Peyer's patch (tissue), 4 donors: ENCODE results near the gene COQ8A. TPM values are rescaled to one million over a fixed set of nuclear protein-coding genes. Genes with fewer than 3 reads are reported as not detected.

Experiments
- DNase-seq, 3 donors: peaks; one replicate each; pipeline ENCODE4 v3.0.0-alpha.2; 2017 to 2019
- H3K27ac ChIP-seq, 4 donors: fragments of 200-600 bp; sonication (generic); one replicate each; pipeline ENCODE4 v1.5.1; 2016 to 2019
- H3K27me3 ChIP-seq, 2 donors: fragments of 200-600 bp; sonication (generic); one replicate each; pipeline ENCODE4 v1.5.1; 2019
- H3K36me3 ChIP-seq, 3 donors: fragments of 200-600 bp; sonication (generic); one replicate each; pipeline ENCODE4 v1.5.1; 2016 to 2019
- H3K4me1 ChIP-seq, 4 donors: fragments of 200-600 bp; sonication (generic); one replicate each; pipeline ENCODE4 v1.5.1; 2016 to 2019
- H3K4me3 ChIP-seq, 4 donors: fragments of 200-600 bp; sonication (generic); 1 replicate in 3 of 4; 2 replicates in 1 of 4; pipeline ENCODE4 v1.5.1; 2016 to 2019; ENCODE audit warnings: mild to moderate bottlenecking in 1 of 4
- H3K9me3 ChIP-seq, 4 donors: fragments of 200-600 bp; sonication (generic); one replicate each; pipeline ENCODE4 v1.5.1; 2016 to 2019; ENCODE audit warnings: mild to moderate bottlenecking in 1 of 4
- POLR2A ChIP-seq, 2 donors: fragments of 450-650 bp; IDR thresholded peaks; one replicate each; pipeline ENCODE4 v1.5.1; 2017; ENCODE audit warnings: antibody characterized with exemption in 2 of 2, mild to moderate bottlenecking in 2 of 2, moderate library complexity in 2 of 2
- total RNA-seq, 4 donors: library from RNA; depleted of rRNA; stranded (reverse); fragments of >200 nt; gene quantifications; one replicate each; pipeline ENCODE4 v1.1.0, GENCODE V29; 2016
- TF ChIP-seq, protein P1 (sequence below), 6 experiments: fragments of 450-650 bp in 4 of 6; fragments of 200-600 bp in 2 of 6; sonication (generic) in 1 of 6; IDR thresholded peaks; one replicate each; pipeline ENCODE4 v1.5.1; 2017 to 2019; ENCODE audit warnings: antibody characterized with exemption in 6 of 6, mild to moderate bottlenecking in 3 of 6, moderate library complexity in 1 of 6

Gene COQ8A
- total RNA-seq, 4 donors from 2014 or later: 25.2 to 108 (median 48.3) TPM

DNA sequence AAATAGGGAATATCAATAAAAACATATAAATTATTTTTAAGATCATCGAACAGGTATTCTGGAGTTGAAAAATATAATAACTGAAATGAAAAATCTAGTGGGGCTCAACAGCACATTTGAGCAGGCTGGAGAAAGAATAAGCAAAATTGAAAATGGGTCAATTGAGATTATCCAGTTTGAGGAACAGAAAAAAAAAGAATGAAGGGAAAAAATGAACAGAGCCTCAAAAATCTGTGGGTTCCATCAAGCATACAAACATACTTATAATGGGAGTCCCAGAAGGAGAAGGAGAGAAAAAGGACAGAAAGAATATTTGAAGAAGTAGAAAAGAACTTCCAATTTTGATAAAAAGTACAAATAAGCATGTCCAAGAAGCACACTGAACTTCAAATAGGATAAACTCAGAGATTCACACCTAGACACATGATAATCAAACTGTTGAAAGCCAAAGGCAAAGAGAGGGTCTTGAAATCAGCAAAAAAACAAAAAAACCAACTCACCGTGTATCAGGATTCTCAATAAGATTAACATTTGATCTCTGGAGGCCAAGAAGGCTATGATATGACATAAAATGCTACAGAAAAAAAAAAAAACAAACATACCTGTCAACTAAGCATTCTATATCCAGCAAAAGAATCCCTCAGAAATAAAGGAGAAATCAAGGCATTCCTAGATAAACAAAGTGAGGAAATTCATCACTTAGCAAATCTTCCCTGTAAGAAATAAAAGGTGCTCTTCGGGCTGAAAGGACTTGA is 5.4 kb upstream of the COQ8A start:
- H3K27me3 ChIP-seq: no peaks in the 10 kb centered on the region
- no peak for DNase-seq
- H3K36me3 ChIP-seq: no peaks in the 10 kb centered on the region
- peaks cover 0 to 15% (median 0%) of the 10 kb centered on the region in 4 donors for H3K9me3 ChIP-seq
- TF ChIP-seq, protein P1, sequence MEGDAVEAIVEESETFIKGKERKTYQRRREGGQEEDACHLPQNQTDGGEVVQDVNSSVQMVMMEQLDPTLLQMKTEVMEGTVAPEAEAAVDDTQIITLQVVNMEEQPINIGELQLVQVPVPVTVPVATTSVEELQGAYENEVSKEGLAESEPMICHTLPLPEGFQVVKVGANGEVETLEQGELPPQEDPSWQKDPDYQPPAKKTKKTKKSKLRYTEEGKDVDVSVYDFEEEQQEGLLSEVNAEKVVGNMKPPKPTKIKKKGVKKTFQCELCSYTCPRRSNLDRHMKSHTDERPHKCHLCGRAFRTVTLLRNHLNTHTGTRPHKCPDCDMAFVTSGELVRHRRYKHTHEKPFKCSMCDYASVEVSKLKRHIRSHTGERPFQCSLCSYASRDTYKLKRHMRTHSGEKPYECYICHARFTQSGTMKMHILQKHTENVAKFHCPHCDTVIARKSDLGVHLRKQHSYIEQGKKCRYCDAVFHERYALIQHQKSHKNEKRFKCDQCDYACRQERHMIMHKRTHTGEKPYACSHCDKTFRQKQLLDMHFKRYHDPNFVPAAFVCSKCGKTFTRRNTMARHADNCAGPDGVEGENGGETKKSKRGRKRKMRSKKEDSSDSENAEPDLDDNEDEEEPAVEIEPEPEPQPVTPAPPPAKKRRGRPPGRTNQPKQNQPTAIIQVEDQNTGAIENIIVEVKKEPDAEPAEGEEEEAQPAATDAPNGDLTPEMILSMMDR (IDR thresholded peaks at IDR 0.05): no peak
- TF ChIP-seq POLR2A (IDR thresholded peaks at IDR 0.05): no peak
- no peak overlapping the region for H3K27ac ChIP-seq
- no peak overlapping the region for H3K4me3 ChIP-seq
- peaks cover 0 to 9% (median 2%) of the 10 kb centered on the region in 4 donors for H3K4me1 ChIP-seq

DNA sequence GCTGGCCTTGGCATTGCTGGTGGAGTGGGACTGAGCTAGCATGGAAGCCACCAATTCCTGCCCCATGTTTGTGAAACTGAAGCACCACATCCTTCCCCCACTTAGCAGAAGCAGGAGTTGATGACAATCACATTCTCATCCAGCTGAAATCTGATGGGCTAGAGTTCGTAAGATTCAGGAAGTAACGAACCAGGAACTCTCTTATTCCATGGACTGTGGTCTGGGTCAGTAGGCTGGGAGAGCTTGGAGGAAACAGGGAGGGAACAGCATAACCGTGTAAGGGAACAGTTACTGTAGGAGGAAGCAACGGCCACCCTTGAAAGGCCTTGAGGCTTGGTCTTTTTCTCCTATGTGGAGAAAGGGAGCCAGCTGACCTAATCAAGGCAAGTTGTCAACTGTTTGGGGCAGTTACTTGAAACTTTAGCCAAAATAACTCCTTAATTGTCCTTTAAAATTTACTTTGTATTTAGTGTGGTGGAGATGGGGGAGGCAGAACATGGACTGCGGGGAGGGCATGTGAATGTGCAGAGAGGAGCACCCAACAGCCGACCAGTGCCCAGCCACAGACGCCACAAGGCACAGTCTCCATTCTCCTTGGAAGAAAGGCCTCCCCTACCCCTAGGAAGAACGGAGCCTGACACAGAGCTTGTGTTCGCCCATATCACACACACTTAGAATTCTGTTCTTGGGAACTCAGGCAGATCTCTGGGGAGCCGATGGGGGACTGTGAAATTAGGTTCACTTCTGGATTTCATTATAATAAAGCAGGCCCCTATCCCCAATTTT is 2.0 kb upstream of the COQ8A start:
- H3K36me3 ChIP-seq: no peaks in the 10 kb centered on the region
- peaks cover 0 to 15% (median 0%) of the 10 kb centered on the region in 4 donors for H3K9me3 ChIP-seq
- H3K27me3 ChIP-seq: no peaks in the 10 kb centered on the region
- TF ChIP-seq, protein P1 (IDR thresholded peaks at IDR 0.05): no peak
- TF ChIP-seq POLR2A (IDR thresholded peaks at IDR 0.05): no peak
- H3K4me1 ChIP-seq: peaks cover 0 to 36% (median 3%) of the 10 kb centered on the region in 4 donors
- peak overlapping the region in 3 of 4 donors; percentile 85 to 99 (median 94) for H3K27ac ChIP-seq
- H3K4me3 ChIP-seq: no peak overlapping the region
- no peak for DNase-seq

DNA sequence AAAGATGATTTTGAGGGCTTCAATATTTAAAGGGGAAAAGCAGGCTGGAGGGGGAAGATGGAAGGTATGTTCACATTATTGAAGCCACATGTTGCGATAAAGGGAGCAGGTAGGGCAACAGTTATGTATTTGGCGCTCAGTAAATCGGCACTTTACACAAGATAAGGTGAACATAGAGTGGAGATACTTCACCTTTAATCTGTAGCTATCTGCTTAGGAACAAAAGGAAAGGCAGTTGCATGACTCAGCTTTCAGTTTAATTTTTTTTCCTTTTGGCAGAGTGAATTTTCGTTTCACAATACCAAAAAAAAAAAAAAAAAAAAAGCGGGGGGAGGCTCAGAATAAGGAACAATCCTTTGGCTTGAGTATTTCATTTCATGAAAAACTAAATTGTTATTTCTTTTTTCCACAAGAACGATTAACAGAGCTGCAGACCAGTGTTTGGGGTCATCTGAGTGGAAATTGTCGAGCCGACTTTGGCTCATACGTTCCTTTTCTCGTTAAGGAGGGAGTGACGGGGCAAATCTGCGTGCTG is 1.1 kb upstream of the COQ8A start:
- Histone ChIP-seq H3K9me3 (peaks cover 0 to 15% (median 0%) of the 10 kb centered on the region in 4 donors), H3K27ac (peak overlapping the region; percentile 85 to 99 (median 92)), H3K27me3 (no peaks in the 10 kb centered on the region), H3K36me3 (no peaks in the 10 kb centered on the region), H3K4me1 (peaks cover 0 to 44% (median 3%) of the 10 kb centered on the region in 4 donors), H3K4me3 (peak overlapping the region; percentile 74 to 92 (median 82))
- no peak for TF ChIP-seq POLR2A (IDR thresholded peaks at IDR 0.05)
- TF ChIP-seq, protein P1 (IDR thresholded peaks at IDR 0.05): no peak
- no peak for DNase-seq

DNA sequence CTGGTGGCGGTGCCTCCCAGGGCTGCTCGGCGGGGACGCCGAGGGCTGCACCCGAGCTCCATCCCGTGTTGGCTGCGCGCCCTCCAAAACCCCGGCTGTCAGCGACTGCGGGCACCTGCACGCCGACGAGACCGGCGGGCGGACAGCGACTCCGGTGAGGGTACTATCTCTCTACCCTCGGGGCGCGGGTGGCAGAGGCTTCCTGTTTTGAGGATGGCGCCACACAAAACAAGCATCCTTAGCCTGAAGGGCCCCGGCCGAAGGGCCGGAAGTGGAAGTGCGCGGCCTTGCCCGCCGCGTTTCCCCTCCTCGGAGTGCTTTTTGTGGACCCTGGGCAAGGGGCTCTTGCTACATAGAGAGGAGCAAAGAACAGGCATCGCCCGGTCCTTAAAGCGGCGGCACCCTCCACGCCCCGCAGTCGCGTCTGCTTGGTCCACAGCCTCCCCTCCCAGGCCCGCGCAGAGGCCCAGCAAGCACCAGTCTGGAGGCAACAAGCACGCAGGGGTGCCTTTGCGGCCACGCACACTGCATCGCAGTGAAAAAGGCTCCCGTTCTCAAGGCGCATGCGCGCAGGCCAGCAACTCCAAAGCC is 561 bp upstream of the COQ8A start:
- TF ChIP-seq, protein P1 (IDR thresholded peaks at IDR 0.05): no peak
- TF ChIP-seq POLR2A (IDR thresholded peaks at IDR 0.05): peak; percentile 89 to 94
- Histone ChIP-seq H3K27me3 (no peaks in the 10 kb centered on the region), H3K27ac (peak overlapping the region; percentile 85 to 99 (median 92)), H3K36me3 (no peaks in the 10 kb centered on the region), H3K4me3 (peak overlapping the region; percentile 74 to 92 (median 82)), H3K4me1 (peaks cover 0 to 49% (median 3%) of the 10 kb centered on the region in 4 donors), H3K9me3 (peaks cover 0 to 10% (median 0%) of the 10 kb centered on the region in 4 donors)
- peak; percentile 76 to 86 (median 79) for DNase-seq

DNA sequence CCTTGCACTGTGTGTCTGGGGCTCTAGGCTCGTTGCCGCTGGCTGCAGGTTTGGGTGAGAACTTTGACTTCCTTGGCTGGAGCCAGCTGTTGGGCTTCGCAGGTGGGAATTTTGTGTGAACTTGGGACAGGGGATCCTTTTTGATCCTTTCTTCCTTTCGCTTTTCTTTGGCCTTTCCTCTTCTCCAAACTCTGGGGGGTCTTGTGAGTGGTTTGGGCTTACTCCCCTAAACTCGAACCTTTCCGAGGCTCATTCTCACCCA is 643 bp downstream of the COQ8A start:
- Histone ChIP-seq H3K4me3 (peak overlapping the region; percentile 74 to 92 (median 82)), H3K4me1 (peaks cover 3 to 61% (median 5%) of the 10 kb centered on the region in 4 donors), H3K27me3 (no peaks in the 10 kb centered on the region), H3K36me3 (no peaks in the 10 kb centered on the region), H3K27ac (peak overlapping the region in 3 of 4 donors; percentile 69 to 91 (median 77)), H3K9me3 (no peaks in the 10 kb centered on the region)
- TF ChIP-seq, protein P1 (IDR thresholded peaks at IDR 0.05): no peak
- TF ChIP-seq POLR2A (IDR thresholded peaks at IDR 0.05): no peak
- no peak for DNase-seq
